GM10847 (cell line): ENCODE results near the gene TAF10.

Experiments used
- POLR2A ChIP-seq: IDR thresholded peaks from 2 replicates; pipeline ENCODE4 v1.6.1; 2011; ENCODE audit not compliant: insufficient read length; ENCODE audit errors: extremely low read depth

TAF10 gene

DNA sequence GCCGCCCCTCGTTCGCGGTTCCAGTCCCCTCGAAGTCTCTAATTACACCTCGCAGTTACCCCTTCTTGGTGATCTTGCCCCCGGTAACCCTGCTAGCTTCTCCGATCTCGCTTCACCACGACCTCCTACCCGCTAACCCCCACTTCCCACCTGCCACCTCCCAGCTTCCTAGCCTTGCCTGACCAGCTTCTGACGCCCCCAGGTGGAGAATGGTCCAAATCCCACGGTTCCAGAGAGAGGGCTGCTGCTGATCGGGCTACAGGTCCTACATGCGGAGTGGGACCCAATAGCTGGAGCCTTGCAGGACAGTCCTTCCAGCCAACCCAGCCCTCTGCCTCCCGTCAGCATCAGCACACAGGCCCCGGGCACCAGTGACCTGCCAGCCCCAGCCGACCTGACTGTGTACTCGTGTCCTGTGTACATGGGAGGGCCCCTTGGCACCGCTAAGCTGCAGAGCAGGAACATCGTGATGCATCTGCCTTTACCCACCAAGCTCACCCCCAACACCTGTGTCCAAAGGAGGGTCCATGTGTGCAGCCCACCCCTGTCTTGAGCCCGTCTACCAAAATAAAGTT is 40.5 kb downstream of the TAF10 start:
- no peak for TF ChIP-seq POLR2A

DNA sequence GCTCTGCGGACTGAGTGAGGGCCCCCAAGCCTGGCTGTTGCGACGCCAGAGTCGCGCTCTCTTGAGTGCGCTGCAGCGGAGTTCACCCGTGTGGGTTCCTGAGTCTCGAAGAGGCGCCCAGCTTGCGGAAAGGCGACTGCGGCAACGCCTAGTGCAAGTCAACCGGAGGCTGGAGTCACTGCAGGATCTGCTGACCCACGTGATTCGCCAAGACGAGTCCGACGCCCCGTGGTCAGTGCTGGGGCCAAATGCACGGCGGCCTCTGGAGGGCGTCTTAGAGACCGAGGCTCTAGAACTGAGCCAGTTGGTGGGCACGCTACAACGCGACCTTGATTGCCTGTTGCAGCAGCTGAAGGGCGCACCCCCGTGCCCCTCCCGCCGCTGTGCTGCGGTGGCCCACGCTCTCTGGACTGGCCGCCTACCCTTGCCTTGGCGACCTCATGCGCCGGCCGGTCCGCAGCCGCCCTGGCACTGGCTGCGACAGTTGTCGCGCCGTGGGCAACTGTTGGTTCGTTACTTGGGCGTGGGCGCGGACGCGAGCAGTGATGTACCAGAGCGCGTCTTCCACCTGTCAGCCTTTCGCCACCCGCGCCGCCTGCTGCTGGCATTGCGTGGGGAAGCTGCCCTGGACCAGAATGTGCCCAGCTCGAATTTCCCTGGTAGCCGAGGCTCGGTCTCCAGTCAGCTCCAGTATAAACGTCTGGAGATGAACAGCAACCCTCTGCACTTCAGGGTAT is 41.2 kb downstream of the TAF10 start:
- no peak for TF ChIP-seq POLR2A

DNA sequence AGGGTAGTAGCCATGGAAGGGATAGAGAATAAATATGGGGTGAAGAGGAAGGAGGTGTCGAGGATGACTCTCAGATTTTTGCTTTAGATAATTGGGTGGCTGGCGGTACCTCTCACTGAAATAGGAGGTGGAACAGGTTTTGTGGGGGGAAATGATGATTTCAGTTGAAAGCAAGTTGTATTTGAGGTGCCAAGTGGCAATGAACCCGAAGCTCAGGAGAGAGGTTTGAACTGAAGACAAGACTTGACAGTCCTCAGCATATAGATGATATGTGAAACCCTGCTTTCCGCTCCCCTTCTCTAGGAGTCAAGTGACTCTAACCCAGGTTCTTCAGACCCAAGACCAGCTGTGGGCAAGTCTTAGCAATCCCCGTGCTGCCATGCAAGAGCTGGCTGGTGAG is 42.3 kb downstream of the TAF10 start:
- TF ChIP-seq POLR2A = no peak

DNA sequence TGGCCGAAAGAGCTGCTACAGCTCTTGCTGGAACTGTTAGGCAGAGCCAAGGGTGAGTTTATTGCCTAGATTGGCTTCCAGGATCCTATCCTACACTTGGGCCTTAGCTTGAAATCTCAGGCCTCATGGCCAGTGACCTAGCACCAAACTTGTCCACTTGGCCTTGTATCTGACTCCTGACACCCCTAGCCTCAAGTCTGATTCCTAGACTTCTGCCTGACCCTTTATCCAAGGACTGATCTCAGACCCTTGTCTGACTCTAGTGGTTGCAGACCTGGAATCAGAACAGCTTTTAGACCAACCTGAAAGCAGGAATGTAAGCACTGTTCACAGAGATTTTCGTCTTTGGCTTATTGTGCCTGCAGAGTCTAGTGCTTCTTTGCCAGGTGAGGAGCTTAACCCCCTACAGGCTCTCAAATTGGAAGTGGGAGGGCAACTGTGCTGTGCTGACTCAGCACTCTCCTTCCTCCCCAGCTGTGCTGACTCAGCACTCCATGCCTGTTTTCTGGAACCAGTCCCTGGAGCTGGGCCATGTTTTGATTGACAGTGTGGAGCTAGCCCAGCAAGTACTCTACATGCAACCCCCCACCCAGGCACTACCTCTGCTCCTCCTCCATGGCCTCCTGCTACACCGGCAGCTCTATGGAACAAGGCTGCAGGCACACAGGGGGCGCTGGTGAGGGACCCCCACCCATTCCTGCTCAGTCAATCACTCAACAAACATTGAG is 43.7 kb downstream of the TAF10 start:
- TF ChIP-seq POLR2A = no peak

DNA sequence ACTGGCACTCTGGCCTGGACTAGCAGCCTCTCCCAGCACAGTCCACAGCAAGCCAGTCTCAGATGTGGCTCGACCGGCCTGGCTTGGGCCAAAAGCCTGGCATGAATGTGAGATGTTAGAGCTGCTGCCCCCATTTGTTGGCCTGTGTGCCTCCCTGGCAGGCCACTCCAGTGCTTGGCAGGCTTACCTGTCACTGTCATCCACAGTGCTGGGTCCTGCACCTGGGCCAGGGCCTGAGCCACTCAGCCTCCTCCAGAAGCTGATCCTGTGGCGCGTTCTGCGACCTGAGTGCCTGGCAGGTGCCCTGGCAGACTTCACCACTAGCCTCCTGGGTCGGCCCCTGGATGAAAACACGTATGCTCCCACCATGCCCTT is 44.7 kb downstream of the TAF10 start:
- no peak for TF ChIP-seq POLR2A

DNA sequence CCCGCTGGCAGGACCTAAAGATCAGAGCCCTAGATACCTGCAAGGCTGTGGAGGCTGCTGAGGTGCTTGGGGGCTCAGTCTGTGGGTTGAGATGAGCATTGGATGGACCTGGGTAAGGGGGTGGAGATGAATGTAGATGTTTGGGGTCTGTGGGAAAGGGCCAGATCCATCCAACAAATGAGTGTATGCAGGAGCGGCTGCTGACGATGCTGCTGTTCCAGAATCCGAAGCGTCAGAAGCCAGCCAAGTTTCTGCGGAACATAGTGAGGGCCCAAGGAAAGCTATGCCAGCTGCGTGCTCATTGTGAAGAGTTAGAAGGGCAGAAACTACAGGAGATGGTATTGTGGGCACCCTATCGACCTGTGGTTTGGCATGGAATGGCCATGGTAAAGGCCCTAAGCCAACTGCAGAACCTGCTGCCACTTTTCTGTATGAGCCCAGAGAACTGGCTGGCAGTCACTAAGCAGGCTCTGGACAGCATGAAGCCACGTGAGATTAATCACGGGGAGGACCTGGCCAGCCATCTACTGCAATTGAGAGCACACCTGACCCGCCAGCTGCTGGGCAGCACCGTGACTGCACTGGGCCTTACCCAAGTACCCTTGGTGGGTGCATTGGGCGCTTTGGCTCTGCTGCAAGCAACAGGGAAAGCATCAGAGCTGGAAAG is 45.2 kb downstream of the TAF10 start:
- TF ChIP-seq POLR2A = no peak

DNA sequence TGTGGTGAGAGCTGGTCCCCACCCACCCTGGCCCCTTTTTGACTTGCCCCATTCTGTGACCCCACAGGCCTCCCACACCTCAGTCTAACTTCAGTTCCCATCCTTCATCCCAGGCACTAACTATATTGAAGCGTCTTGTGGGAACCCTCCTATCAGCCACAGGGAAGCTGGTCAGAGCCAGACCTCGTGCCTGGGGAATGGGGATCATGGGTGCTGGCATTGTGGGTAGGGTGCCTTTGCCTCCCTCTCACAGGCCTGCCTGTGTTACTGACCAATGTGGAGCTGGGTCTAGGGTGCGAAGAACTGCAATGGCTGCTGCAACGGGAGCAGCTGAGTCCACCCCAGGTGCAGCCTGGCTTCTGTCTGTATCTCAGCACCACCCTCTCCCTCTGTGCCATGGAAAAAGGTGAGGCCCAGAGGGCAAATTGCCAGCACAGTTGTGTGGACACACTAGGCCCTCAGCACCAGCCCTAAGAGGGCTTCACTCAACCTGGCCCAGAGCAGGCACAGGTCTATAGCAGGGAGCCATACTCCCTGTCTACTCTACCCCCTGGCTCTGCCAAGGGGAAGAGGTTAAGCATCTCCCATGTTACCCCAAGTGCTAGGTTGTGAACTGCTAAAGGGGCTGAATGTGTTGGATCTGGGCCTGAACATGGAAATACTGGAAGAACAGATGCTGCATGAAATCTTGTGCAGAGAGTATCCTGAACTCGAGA is 45.9 kb downstream of the TAF10 start:
- no peak for TF ChIP-seq POLR2A

DNA sequence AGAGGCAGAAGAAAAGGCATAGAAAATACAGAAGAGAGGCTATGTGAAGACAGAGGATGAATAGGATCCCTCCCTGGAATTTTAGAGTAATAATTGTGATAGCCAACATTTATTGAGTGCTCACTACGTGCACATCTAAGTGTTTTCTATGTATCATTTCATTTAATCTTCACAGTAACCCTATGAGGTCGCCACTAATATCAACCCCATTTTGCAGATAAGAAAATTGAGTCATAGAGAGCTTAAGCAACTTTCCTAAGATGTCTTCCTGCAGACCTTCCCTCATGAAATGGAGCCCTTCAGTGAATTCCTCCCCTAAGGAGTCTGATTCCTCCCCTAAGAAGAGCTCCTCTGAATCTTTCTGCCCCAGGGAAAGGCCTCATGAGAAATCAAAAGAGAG is 46.7 kb downstream of the TAF10 start:
- no peak for TF ChIP-seq POLR2A

DNA sequence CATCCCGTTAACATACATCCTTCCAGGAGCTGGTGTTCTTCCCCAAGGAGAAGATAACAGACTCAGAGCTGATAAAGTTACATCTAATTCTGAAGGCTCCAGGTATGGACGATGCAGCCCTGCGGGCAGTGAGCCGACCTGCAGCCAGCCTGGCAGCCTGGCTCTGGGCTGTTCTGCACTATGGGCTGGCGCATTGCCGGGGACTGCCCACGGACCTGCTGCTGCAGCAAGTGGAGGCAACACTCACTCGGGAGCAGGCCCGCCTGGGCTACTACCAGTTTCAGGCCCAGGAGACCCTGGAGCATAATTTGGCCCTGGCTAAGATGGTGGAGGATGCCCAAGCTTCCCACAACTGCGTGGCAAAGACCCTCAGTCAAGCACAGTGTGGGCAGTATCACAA is 48.3 kb downstream of the TAF10 start:
- TF ChIP-seq POLR2A = no peak

DNA sequence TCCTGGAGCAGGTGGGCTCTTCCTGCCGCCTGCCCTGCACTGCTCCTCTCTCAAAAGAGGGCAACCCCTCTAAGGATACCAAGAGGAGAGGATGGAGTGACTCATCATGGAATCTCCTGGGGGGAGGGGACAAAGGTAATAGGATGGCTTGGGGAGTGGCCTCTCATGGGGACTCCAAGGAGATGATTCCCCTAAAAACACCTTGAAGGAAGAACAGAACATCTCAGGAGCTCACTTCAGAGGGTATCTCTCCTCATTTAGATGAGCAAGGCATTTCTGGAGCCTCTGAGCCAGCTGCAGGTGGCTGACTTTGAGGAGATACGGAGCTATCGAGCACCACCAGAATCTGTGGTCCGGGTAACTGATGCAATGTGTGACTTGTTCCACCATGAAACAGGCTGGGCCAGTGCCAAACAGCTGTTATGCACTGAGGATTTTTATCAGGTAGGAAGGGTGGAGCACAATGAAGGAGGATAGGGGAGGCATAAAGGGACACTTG is 48.8 kb downstream of the TAF10 start:
- TF ChIP-seq POLR2A = no peak

DNA sequence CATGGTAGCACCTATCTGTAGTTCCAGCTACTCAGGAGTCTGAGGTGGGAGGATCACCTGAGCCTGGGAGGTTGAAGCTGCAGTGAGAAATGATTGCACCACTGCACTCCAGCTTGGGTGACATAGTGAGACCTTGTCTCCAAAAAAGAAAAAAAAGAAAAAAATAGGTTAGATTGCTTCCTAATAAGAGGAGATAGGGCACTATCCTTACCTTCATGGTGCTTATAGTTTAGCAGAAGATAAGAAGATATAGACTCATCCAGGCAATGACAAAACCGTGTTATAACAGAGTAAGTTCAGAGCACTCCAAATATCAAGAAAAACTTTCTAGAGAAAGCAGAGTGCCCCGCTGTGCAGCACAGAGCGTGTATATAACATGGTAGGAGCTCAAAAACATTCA is 50.7 kb downstream of the TAF10 start:
- TF ChIP-seq POLR2A = no peak
